A673 (cell line): Measurements from ENCODE around the gene DHPS. TPM values are rescaled to one million over a fixed set of nuclear protein-coding genes. Genes with fewer than 3 reads are reported as not detected.

Experiments used
- BruUV-seq: library from RNA; stranded (reverse); fragments of 400-500 nt; replicated peaks from 2 replicates; lab custom pipeline; 2021; lab: Mats Ljungman, UMichigan
- CTCF ChIA-PET: fragments of 300-600 bp; sonication (Branson Sonifier 250); formaldehyde crosslinking; loops from one replicate; lab custom pipeline; 2022; ENCODE audit warnings: antibody characterized with exemption; lab: Charles Lee
- POLR2A ChIA-PET: fragments of 300-600 bp; sonication (Branson Sonifier 250); formaldehyde crosslinking; loops from one replicate; lab custom pipeline; 2022; ENCODE audit warnings: antibody characterized with exemption; ENCODE audit not compliant: low non-redundant PET; lab: Charles Lee
- DNase-seq: peaks from one replicate; pipeline ENCODE4 v3.0.0-alpha.2; 2015; ENCODE audit warnings: low spot score
- H3K27ac ChIP-seq: fragments of 200-600 bp; sonication (generic); 2 replicates; pipeline ENCODE4 v1.5.1; 2016; ENCODE audit warnings: mixed run types, low read depth, mild to moderate bottlenecking, mixed read lengths, antibody characterized with exemption, low read length; ENCODE audit not compliant: poor library complexity, severe bottlenecking
- H3K27me3 ChIP-seq: fragments of 200-600 bp; sonication (generic); replicated peaks from 2 replicates; pipeline ENCODE4 v1.6.1; 2017; ENCODE audit warnings: mixed run types, low read depth, mild to moderate bottlenecking, mixed read lengths, antibody characterized with exemption, low read length; ENCODE audit not compliant: insufficient read depth, poor library complexity
- H3K36me3 ChIP-seq: fragments of 200-600 bp; sonication (generic); 2 replicates; pipeline ENCODE4 v1.6.1; 2016; ENCODE audit warnings: mixed run types, mild to moderate bottlenecking, mixed read lengths, antibody characterized with exemption, low read length; ENCODE audit not compliant: insufficient read depth, poor library complexity, severe bottlenecking
- H3K4me1 ChIP-seq: fragments of 200-600 bp; sonication (generic); 2 replicates; pipeline ENCODE4 v1.6.1; 2017; ENCODE audit warnings: mixed run types, mild to moderate bottlenecking, mixed read lengths, antibody characterized with exemption, low read length; ENCODE audit not compliant: insufficient read depth, poor library complexity, severe bottlenecking
- H3K4me3 ChIP-seq: fragments of 200-600 bp; sonication (generic); 2 replicates; pipeline ENCODE4 v1.5.1; 2016; ENCODE audit warnings: low read depth, mixed run types, mild to moderate bottlenecking, mixed read lengths, low read length; ENCODE audit not compliant: poor library complexity, severe bottlenecking
- H3K9me3 ChIP-seq: fragments of 200-600 bp; sonication (generic); 2 replicates; pipeline ENCODE4 v1.6.1; 2016; ENCODE audit warnings: mixed run types, low read depth, mild to moderate bottlenecking, mixed read lengths, antibody characterized with exemption, low read length; ENCODE audit not compliant: poor library complexity, severe bottlenecking
- EZH2 ChIP-seq: fragments of 200-600 bp; sonication (generic); IDR thresholded peaks from 2 replicates; pipeline ENCODE4 v1.6.1; 2017; ENCODE audit warnings: borderline replicate concordance, low read depth, mild to moderate bottlenecking, mixed read lengths, antibody characterized with exemption, low read length; ENCODE audit not compliant: poor library complexity, severe bottlenecking
- intact Hi-C: fragments of 100-400 bp; cut with micrococcal nuclease; formaldehyde crosslinking; loops from one replicate; pipeline ENCODE4 v1.10.0; 2022; ENCODE audit not compliant: unreplicated experiment
- total RNA-seq: library from RNA; stranded (reverse); gene quantifications from 2 replicates; pipeline ENCODE4 v1.2.3, GENCODE V29; 2021
- TF ChIP-seq, protein P1 (sequence below): fragments of 300-800, 200-600 bp; sonication (generic); conservative IDR thresholded peaks from 2 replicates; pipeline ENCODE4 v1.5.1; 2017; ENCODE audit warnings: low read depth, mild to moderate bottlenecking, antibody characterized with exemption, low read length, moderate library complexity, mixed read lengths

The DHPS gene
- total RNA-seq, 1 experiment from 2014 or later = 117 TPM

DNA sequence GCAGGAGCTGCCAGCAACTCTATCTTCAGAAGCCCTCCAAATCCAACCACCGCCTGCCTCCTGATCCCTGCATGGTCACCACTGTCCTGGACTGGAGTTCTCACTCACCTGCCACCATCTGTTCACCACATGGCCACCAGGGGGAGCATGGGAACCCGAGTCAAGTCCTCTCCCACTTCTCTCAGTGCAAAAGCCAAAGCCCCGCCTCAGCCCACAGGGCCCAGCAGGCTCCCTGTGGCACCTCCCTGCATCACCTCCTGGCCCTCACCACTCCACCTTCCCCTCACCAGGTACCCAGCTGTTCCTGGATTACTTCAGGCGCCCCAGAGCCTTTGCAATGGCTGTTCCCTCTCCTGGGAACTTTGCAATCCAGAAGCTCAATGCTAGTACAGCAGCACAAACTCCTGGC is 5.3 kb downstream of the DHPS start:
- Histone ChIP-seq H3K4me1 (no peaks in the 10 kb centered on the region), H3K27me3 (no peaks in the 10 kb centered on the region), H3K4me3 (no peak overlapping the region), H3K27ac (no peak overlapping the region), H3K36me3 (peaks cover 69% of the 10 kb centered on the region), H3K9me3 (no peaks in the 10 kb centered on the region)
- no TSS peak for BruUV-seq
- ChIA-PET CTCF (interaction anchor here (0.6 kb wide), 2 partner anchors 170 to 172 kb away, joined by 3 read pairs; no protein-coding TSS in a partner anchor), POLR2A (no interaction called here)
- TF ChIP-seq EZH2 = no peak
- TF ChIP-seq, protein P1, sequence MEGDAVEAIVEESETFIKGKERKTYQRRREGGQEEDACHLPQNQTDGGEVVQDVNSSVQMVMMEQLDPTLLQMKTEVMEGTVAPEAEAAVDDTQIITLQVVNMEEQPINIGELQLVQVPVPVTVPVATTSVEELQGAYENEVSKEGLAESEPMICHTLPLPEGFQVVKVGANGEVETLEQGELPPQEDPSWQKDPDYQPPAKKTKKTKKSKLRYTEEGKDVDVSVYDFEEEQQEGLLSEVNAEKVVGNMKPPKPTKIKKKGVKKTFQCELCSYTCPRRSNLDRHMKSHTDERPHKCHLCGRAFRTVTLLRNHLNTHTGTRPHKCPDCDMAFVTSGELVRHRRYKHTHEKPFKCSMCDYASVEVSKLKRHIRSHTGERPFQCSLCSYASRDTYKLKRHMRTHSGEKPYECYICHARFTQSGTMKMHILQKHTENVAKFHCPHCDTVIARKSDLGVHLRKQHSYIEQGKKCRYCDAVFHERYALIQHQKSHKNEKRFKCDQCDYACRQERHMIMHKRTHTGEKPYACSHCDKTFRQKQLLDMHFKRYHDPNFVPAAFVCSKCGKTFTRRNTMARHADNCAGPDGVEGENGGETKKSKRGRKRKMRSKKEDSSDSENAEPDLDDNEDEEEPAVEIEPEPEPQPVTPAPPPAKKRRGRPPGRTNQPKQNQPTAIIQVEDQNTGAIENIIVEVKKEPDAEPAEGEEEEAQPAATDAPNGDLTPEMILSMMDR = peak; percentile 95
- DNase-seq = peak; percentile 85
- intact Hi-C loops = loop anchor here (1.0 to 10.0 kb wide), 2 partner anchors 112 to 622 kb away; partner anchors contain the start of gene ZNF878

DNA sequence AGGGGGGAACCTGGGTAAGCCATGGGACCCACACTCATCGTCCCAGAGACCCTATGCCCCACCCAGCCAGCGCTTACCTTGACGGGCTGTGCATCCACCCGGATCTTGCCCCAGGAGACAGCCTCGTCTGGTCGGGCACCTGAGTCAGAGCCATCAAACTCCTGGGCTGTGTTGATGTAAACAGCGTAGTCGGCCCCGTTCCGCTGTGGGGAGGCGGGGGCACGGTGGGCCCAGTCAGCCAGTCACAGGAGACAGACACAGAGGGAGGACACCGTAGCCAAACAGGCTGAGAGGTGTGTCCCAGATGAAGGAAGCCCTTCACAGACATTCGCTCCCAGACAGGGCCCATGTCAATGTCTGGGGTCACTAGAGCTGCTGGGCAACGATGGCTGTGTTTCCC is 5.7 kb downstream of the DHPS start:
- intact Hi-C loops = loop anchor here (1.0 to 10.0 kb wide), 2 partner anchors 112 to 621 kb away; partner anchors contain the start of gene ZNF878
- H3K4me3 ChIP-seq = no peak overlapping the region
- H3K36me3 ChIP-seq = peaks cover 69% of the 10 kb centered on the region
- POLR2A ChIA-PET = no interaction called here
- no TSS peak for BruUV-seq
- no peaks in the 10 kb centered on the region for H3K27me3 ChIP-seq
- CTCF ChIA-PET = no interaction called here
- DNase-seq = no peak
- no peaks in the 10 kb centered on the region for H3K4me1 ChIP-seq
- no peak for TF ChIP-seq EZH2
- TF ChIP-seq, protein P1 = no peak
- no peak overlapping the region for H3K27ac ChIP-seq
- no peaks in the 10 kb centered on the region for H3K9me3 ChIP-seq

DNA sequence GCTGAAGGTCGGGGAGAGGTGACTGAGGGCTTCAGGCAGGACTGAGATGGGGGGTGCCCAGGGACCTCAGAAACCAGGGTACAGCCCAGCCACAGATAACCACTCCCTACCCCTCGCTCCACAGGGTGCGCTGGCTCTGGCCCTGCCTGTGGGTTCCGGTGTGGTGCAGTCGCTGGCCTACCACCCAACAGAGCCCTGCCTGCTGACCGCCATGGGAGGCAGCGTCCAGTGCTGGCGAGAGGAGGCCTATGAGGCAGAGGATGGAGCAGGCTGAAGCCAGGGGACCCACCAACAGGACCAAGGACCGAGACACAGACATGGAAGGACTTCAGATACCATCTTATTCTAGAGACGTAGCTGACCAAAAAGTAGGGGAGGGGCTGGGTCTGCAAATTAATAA is 6.3 kb downstream of the DHPS start:
- ChIA-PET CTCF (no interaction called here), POLR2A (no interaction called here)
- Histone ChIP-seq H3K27ac (no peak overlapping the region), H3K4me3 (no peak overlapping the region), H3K36me3 (peaks cover 69% of the 10 kb centered on the region), H3K4me1 (peaks cover 3% of the 10 kb centered on the region), H3K27me3 (no peaks in the 10 kb centered on the region), H3K9me3 (no peaks in the 10 kb centered on the region)
- TF ChIP-seq EZH2 = no peak
- TF ChIP-seq, protein P1 = no peak
- no TSS peak for BruUV-seq
- DNase-seq = no peak
- intact Hi-C loops = loop anchor here (10.0 kb wide), 1 partner anchor 621 kb away; the partner anchor contains the start of gene ZNF878
